Astrocyte (in vitro differentiated cells and primary cell): Measurements from ENCODE around the gene EHD1. TPM values are rescaled to one million over a fixed set of nuclear protein-coding genes. Genes with fewer than 3 reads are reported as not detected.

Experiments
- DNase-seq: peaks from one replicate; pipeline ENCODE4 v3.0.0-alpha.2; 2010; ENCODE audit warnings: low read depth
- FAIRE-seq: peaks from 2 replicates; lab custom pipeline; 2011; peaks lifted over from hg19 to GRCh38; lab: Jason Lieb, UNC
- H2AFZ ChIP-seq: 2 replicates; pipeline ENCODE4 v1.6.0; 2012; ENCODE audit warnings: low read depth, low read length, inconsistent platforms
- H3K27ac ChIP-seq: 2 replicates; pipeline ENCODE4 v1.5.1; 2011; ENCODE audit warnings: low read depth, low read length, inconsistent platforms
- H3K27me3 ChIP-seq: 2 replicates; pipeline ENCODE4 v1.6.0; 2011; ENCODE audit warnings: low read length, inconsistent platforms; ENCODE audit not compliant: insufficient read depth
- H3K36me3 ChIP-seq: 2 replicates; pipeline ENCODE4 v1.5.1; 2011; ENCODE audit warnings: low read length, inconsistent platforms; ENCODE audit not compliant: insufficient read depth
- H3K4me1 ChIP-seq: 2 replicates; pipeline ENCODE4 v1.5.1; 2011; ENCODE audit warnings: low read length, inconsistent platforms; ENCODE audit not compliant: insufficient read depth
- H3K4me2 ChIP-seq: 2 replicates; pipeline ENCODE4 v1.6.0; 2012; ENCODE audit warnings: low read length, inconsistent platforms
- H3K4me3 ChIP-seq: 2 replicates; pipeline ENCODE4 v1.5.1; 2011; ENCODE audit warnings: low read depth, mild to moderate bottlenecking, low read length, inconsistent platforms; ENCODE audit not compliant: insufficient read depth
- H3K79me2 ChIP-seq: 2 replicates; pipeline ENCODE4 v1.6.0; 2012; ENCODE audit warnings: mild to moderate bottlenecking, low read length, inconsistent platforms; ENCODE audit not compliant: insufficient read depth
- H3K9ac ChIP-seq: 2 replicates; pipeline ENCODE4 v1.6.0; 2012; ENCODE audit warnings: mild to moderate bottlenecking, low read length, inconsistent platforms
- H3K9me3 ChIP-seq: 2 replicates; pipeline ENCODE4 v1.5.1; 2012; ENCODE audit warnings: low read depth, mild to moderate bottlenecking, low read length, inconsistent platforms; ENCODE audit not compliant: insufficient read depth
- H4K20me1 ChIP-seq: 2 replicates; pipeline ENCODE4 v1.6.0; 2012; ENCODE audit warnings: low read length, inconsistent platforms; ENCODE audit not compliant: insufficient read depth
- H3K27ac Mint-ChIP-seq: one replicate; pipeline ENCODE4 v1.8.0; 2021; ENCODE audit warnings: mild to moderate bottlenecking, mixed read lengths; ENCODE audit not compliant: unreplicated experiment
- H3K27me3 Mint-ChIP-seq: one replicate; pipeline ENCODE4 v1.8.0; 2021; ENCODE audit warnings: low read depth, mixed read lengths; ENCODE audit not compliant: unreplicated experiment
- H3K36me3 Mint-ChIP-seq: one replicate; pipeline ENCODE4 v1.8.0; 2021; ENCODE audit warnings: low read depth, mixed read lengths; ENCODE audit not compliant: unreplicated experiment
- H3K4me1 Mint-ChIP-seq: one replicate; pipeline ENCODE4 v1.8.0; 2021; ENCODE audit warnings: low read depth, mixed read lengths; ENCODE audit not compliant: unreplicated experiment
- H3K4me3 Mint-ChIP-seq: one replicate; pipeline ENCODE4 v1.8.0; 2021; ENCODE audit warnings: mild to moderate bottlenecking, moderate library complexity, mixed read lengths; ENCODE audit not compliant: unreplicated experiment
- H3K9me3 Mint-ChIP-seq: one replicate; pipeline ENCODE4 v1.8.0; 2021; ENCODE audit warnings: mild to moderate bottlenecking, mixed read lengths; ENCODE audit not compliant: unreplicated experiment
- EZH2 ChIP-seq: IDR thresholded peaks from 2 replicates; pipeline ENCODE4 v1.6.1; 2012; ENCODE audit warnings: mild to moderate bottlenecking, low read length, inconsistent platforms; ENCODE audit not compliant: insufficient read depth
- total RNA-seq: library from RNA; stranded (reverse); gene quantifications from 2 replicates; pipeline ENCODE4 v1.2.1, GENCODE V29; 2021
- TF ChIP-seq, protein P1 (sequence below): IDR thresholded peaks from 2 replicates; pipeline ENCODE4 v1.5.1; 2011; ENCODE audit warnings: low read depth, mild to moderate bottlenecking, inconsistent platforms, low read length, moderate library complexity; ENCODE audit not compliant: insufficient read depth

The EHD1 gene
- total RNA-seq, 1 donor from 2014 or later: 201 TPM

DNA sequence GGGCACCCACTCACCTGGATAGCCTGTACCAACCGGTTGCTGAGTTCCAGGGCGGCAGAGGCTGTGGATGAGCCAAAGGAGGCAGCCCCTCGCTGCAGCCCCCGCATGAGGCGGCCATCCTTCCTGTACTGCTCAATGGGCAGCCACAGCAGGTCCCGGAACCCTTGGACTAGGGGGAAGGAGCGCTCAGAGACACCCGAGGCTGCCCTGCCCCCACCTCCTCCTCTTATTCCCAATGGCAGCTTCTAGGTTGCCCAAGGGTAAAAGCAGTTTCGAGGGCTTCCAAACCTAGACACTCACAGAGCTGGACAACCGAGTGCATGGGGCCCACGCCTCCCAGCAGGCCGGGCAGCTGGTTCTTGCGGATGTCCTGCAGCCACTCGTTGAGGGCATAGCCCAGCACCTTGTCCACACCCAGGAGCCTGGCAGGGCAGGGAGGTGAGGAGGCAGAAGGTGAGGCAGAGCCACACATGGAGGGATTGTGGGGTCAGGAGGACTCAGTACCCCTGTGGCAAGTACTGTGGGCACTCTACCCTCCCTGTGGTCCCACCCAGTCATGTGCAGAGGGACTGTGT is 18.1 kb upstream of the EHD1 start:
- Mint-ChIP-seq H3K9me3 (no peaks in the 10 kb centered on the region), H3K4me1 (peaks cover 1% of the 10 kb centered on the region), H3K27me3 (peaks cover 2% of the 10 kb centered on the region), H3K36me3 (peaks cover 11% of the 10 kb centered on the region), H3K27ac (no peak overlapping the region), H3K4me3 (no peak overlapping the region)
- no peak overlapping the region for H3K4me2 ChIP-seq
- H3K27me3 ChIP-seq: no peaks in the 10 kb centered on the region
- H3K4me3 ChIP-seq: no peak overlapping the region
- peaks cover 3% of the 10 kb centered on the region for H3K4me1 ChIP-seq
- no peak overlapping the region for H3K9ac ChIP-seq
- H2AFZ ChIP-seq: no peak overlapping the region
- no peak overlapping the region for H3K27ac ChIP-seq
- FAIRE-seq (no peak), DNase-seq (no peak)
- no peaks in the 10 kb centered on the region for H3K9me3 ChIP-seq
- H4K20me1 ChIP-seq: no peaks in the 10 kb centered on the region
- TF ChIP-seq, protein P1, sequence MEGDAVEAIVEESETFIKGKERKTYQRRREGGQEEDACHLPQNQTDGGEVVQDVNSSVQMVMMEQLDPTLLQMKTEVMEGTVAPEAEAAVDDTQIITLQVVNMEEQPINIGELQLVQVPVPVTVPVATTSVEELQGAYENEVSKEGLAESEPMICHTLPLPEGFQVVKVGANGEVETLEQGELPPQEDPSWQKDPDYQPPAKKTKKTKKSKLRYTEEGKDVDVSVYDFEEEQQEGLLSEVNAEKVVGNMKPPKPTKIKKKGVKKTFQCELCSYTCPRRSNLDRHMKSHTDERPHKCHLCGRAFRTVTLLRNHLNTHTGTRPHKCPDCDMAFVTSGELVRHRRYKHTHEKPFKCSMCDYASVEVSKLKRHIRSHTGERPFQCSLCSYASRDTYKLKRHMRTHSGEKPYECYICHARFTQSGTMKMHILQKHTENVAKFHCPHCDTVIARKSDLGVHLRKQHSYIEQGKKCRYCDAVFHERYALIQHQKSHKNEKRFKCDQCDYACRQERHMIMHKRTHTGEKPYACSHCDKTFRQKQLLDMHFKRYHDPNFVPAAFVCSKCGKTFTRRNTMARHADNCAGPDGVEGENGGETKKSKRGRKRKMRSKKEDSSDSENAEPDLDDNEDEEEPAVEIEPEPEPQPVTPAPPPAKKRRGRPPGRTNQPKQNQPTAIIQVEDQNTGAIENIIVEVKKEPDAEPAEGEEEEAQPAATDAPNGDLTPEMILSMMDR: no peak
- no peak for TF ChIP-seq EZH2
- no peaks in the 10 kb centered on the region for H3K79me2 ChIP-seq
- H3K36me3 ChIP-seq: peaks cover 4% of the 10 kb centered on the region

DNA sequence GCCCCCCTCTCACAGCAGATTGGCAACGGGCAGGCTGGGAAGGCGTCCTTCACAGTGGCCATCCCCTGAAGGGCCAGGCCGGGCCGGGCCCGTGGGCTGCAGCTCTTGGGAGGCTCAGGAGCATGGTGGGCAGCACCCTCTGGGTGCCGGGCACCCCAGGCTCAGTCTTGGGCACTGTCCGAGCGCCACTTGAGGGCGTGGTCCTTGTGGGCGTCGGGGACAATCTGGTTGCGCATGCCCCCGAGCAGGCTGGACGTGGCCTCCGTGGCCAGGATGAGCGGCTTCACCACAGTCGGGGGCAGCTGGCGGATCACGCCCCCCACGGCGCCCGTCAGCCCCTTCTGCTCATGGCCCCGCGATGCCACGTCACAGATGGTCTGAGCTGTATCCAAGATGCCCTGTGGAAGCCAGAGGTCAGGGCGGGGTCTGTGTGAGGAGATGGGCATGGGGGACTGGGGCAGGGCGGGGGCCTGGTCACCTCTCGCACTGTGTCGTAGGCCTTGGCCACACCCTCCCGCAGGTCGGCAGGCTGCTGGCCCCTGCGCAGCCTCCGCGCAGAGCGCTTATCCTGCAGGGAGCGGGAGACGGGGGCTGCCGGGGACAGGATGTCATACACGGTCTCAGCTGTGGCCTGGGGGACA is 16.5 kb upstream of the EHD1 start:
- H3K27ac Mint-ChIP-seq: no peak overlapping the region
- no peak overlapping the region for H3K4me3 ChIP-seq
- peaks cover 2% of the 10 kb centered on the region for H3K27me3 Mint-ChIP-seq
- H3K4me3 Mint-ChIP-seq: no peak overlapping the region
- peaks cover 4% of the 10 kb centered on the region for H3K36me3 ChIP-seq
- H4K20me1 ChIP-seq: no peaks in the 10 kb centered on the region
- H3K27me3 ChIP-seq: no peaks in the 10 kb centered on the region
- H2AFZ ChIP-seq: no peak overlapping the region
- H3K9me3 Mint-ChIP-seq: no peaks in the 10 kb centered on the region
- H3K4me1 Mint-ChIP-seq: peaks cover 1% of the 10 kb centered on the region
- no peak overlapping the region for H3K27ac ChIP-seq
- no peaks in the 10 kb centered on the region for H3K4me1 ChIP-seq
- no peaks in the 10 kb centered on the region for H3K9me3 ChIP-seq
- H3K36me3 Mint-ChIP-seq: peaks cover 8% of the 10 kb centered on the region
- DNase-seq: no peak
- no peak for FAIRE-seq
- TF ChIP-seq EZH2: no peak
- TF ChIP-seq, protein P1: no peak
- no peak overlapping the region for H3K9ac ChIP-seq
- H3K4me2 ChIP-seq: no peak overlapping the region
- H3K79me2 ChIP-seq: no peaks in the 10 kb centered on the region
